K562 (cell line): ENCODE measurements around the gene CCNY. TPM values are rescaled to one million over a fixed set of nuclear protein-coding genes. Genes with fewer than 3 reads are reported as not detected.

Experiments used
- E2F6 ChIP-seq, 2 experiments: IDR thresholded peaks; 2 replicates each; pipeline ENCODE4 v1.6.1; 2011; ENCODE audit warnings: borderline replicate concordance in 1 of 2, control low read depth in 1 of 2, low read depth in 1 of 2, low read length in 1 of 2, mild to moderate bottlenecking in 1 of 2, mixed read lengths in 1 of 2, moderate library complexity in 1 of 2; ENCODE audit not compliant: insufficient read depth in 1 of 2, insufficient read length in 1 of 2, poor library complexity in 1 of 2, severe bottlenecking in 1 of 2; ENCODE audit errors: extremely low read depth in 1 of 2
- ID3 ChIP-seq, 2 experiments: fragments of 250-450 bp in 1 of 2; fragments of 450-650 bp in 1 of 2; sonication (Bioruptor Pico) in 1 of 2; IDR thresholded peaks; 2 replicates each; pipeline versions ENCODE4 v1.6.1 to v1.8.0; 2016 to 2021; ENCODE audit warnings: mild to moderate bottlenecking in 2 of 2, moderate library complexity in 2 of 2, missing compliant biosample characterization in 1 of 2, missing genetic modification characterization in 1 of 2
- POLR2AphosphoS2 ChIP-seq: IDR thresholded peaks from 2 replicates; pipeline ENCODE4 v1.6.1; 2012; ENCODE audit warnings: low read length, improper control_type of control experiment
- RBBP5 ChIP-seq: fragments of 200-600 bp; sonication (generic); IDR thresholded peaks from 2 replicates; pipeline ENCODE4 v1.6.1; 2012; ENCODE audit warnings: borderline replicate concordance, mild to moderate bottlenecking, low read length, control low read depth, inconsistent platforms; ENCODE audit not compliant: insufficient read depth, poor library complexity, severe bottlenecking
- ZHX1 ChIP-seq: fragments of 150-350 bp; conservative IDR thresholded peaks from 2 replicates; pipeline ENCODE4 v1.6.1; 2014; ENCODE audit warnings: low read length
- ZNF253 ChIP-seq: fragments of 250-450 bp; sonication (Bioruptor Pico); conservative IDR thresholded peaks from 2 replicates; pipeline ENCODE4 v1.6.1; 2021; ENCODE audit warnings: mild to moderate bottlenecking
- ZNF57 ChIP-seq: fragments of 450-650 bp; formaldehyde crosslinking; IDR thresholded peaks from 2 replicates; pipeline ENCODE4 v1.4.0; 2020; ENCODE audit warnings: mild to moderate bottlenecking, moderate library complexity
- ZNF583 ChIP-seq: fragments of 250-450 bp; sonication (Bioruptor Pico); IDR thresholded peaks from 2 replicates; pipeline ENCODE4 v1.4.0; 2020
- ZNF584 ChIP-seq: fragments of 200-800 bp; sonication (Bioruptor generic); IDR thresholded peaks from 2 replicates; pipeline ENCODE4 v1.6.1; 2016; ENCODE audit warnings: low read depth, mild to moderate bottlenecking, missing genetic modification characterization, missing compliant biosample characterization
- ZNF707 ChIP-seq: fragments of 250-450 bp; sonication (Bioruptor Pico); conservative IDR thresholded peaks from 2 replicates; pipeline ENCODE4 v1.8.0; 2022; ENCODE audit warnings: inconsistent platforms, mild to moderate bottlenecking, moderate library complexity
- polyA plus RNA-seq, 8 experiments: library from polyadenylated mRNA; depleted of rRNA in 4 of 8; stranded (reverse) in 5 of 8; unstranded in 3 of 8; fragments of >200 nt; fragmentation: Nextera tagmentation in 2 of 8; fragmentation: Illumina TruSeq in 1 of 8; extraction: Ambion mirVana in 2 of 8; extraction: Trizol in 1 of 8; gene quantifications; 2 replicates each; pipeline versions ENCODE4 v1.2.1 to v1.2.3, GENCODE V29; 2011 to 2014; ENCODE audit warnings: inconsistent platforms in 1 of 8, missing spikeins in 1 of 8
- total RNA-seq, 7 experiments: library from RNA; depleted of rRNA in 6 of 7; stranded (reverse); fragments of >200 nt in 6 of 7; fragmentation: Illumina TruSeq in 2 of 7; extraction: Trizol in 2 of 7; gene quantifications; 2 replicates each; pipeline versions ENCODE4 v1.2.1 to v1.2.3, GENCODE V29; 2011 to 2021; ENCODE audit warnings: low replicate concordance in 1 of 7
- TF ChIP-seq, protein P1 (sequence below): sonication (generic); formaldehyde crosslinking; IDR thresholded peaks from 2 replicates; pipeline ENCODE4 v1.8.0; 2022; ENCODE audit warnings: mild to moderate bottlenecking, missing genetic modification reagents
- TF ChIP-seq, protein P2 (sequence below): sonication (generic); formaldehyde crosslinking; IDR thresholded peaks from 2 replicates; pipeline ENCODE4 v1.8.1; 2022; ENCODE audit warnings: missing genetic modification reagents
- TF ChIP-seq, protein P3 (sequence below): fragments of 250-450 bp; sonication (Bioruptor Pico); IDR thresholded peaks from 2 replicates; pipeline ENCODE4 v1.5.0; 2020; ENCODE audit warnings: mild to moderate bottlenecking
- TF ChIP-seq, protein P4 (sequence below): fragments of 250-450 bp; sonication (Bioruptor Pico); IDR thresholded peaks from 2 replicates; pipeline ENCODE4 v1.9.0; 2021; ENCODE audit warnings: mild to moderate bottlenecking, inconsistent platforms

The CCNY gene
- total and polyA plus RNA-seq, 9 of the 15 experiments (the other 6 are each of a cell fraction or from before 2014, with no cell fraction given) = 8.4 to 109 (median 38.6) TPM

- no peak for TF ChIP-seq ZNF707 (CRISPR knock-in tag)
- TF ChIP-seq POLR2AphosphoS2 = no peak
- peak; percentile 80 for TF ChIP-seq ZNF583 (CRISPR knock-in tag)
- TF ChIP-seq, protein P1, sequence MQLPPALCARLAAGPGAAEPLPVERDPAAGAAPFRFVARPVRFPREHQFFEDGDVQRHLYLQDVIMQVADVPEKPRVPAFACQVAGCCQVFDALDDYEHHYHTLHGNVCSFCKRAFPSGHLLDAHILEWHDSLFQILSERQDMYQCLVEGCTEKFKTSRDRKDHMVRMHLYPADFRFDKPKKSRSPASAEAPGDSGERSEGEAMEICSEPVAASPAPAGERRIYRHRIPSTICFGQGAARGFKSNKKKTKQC (CRISPR knock-in tag) = 0 out of 2 replicates have a peak, but pooled peaks have one; percentile 29
- TF ChIP-seq, protein P2, sequence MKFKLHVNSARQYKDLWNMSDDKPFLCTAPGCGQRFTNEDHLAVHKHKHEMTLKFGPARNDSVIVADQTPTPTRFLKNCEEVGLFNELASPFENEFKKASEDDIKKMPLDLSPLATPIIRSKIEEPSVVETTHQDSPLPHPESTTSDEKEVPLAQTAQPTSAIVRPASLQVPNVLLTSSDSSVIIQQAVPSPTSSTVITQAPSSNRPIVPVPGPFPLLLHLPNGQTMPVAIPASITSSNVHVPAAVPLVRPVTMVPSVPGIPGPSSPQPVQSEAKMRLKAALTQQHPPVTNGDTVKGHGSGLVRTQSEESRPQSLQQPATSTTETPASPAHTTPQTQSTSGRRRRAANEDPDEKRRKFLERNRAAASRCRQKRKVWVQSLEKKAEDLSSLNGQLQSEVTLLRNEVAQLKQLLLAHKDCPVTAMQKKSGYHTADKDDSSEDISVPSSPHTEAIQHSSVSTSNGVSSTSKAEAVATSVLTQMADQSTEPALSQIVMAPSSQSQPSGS = no peak
- TF ChIP-seq ZNF57 (CRISPR knock-in tag) = no peak
- TF ChIP-seq ZNF584 (CRISPR knock-in tag) = no peak
- no peak for TF ChIP-seq ZHX1
- TF ChIP-seq, protein P3, sequence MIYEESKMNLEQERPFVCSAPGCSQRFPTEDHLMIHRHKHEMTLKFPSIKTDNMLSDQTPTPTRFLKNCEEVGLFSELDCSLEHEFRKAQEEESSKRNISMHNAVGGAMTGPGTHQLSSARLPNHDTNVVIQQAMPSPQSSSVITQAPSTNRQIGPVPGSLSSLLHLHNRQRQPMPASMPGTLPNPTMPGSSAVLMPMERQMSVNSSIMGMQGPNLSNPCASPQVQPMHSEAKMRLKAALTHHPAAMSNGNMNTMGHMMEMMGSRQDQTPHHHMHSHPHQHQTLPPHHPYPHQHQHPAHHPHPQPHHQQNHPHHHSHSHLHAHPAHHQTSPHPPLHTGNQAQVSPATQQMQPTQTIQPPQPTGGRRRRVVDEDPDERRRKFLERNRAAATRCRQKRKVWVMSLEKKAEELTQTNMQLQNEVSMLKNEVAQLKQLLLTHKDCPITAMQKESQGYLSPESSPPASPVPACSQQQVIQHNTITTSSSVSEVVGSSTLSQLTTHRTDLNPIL (CRISPR knock-in tag) = no peak
- no peak for TF ChIP-seq ZNF253
- TF ChIP-seq RBBP5 = no peak
- TF ChIP-seq E2F6 (IDR thresholded peaks at IDR 0.05; ENCODE audit: borderline replicate concordance in 1 of 2, extremely low read depth in 1 of 2, insufficient read depth in 1 of 2, insufficient read length in 1 of 2, low read depth in 1 of 2, low read length in 1 of 2, poor library complexity in 1 of 2, severe bottlenecking in 1 of 2) = peak; percentile 9 to 48
- TF ChIP-seq, protein P4, sequence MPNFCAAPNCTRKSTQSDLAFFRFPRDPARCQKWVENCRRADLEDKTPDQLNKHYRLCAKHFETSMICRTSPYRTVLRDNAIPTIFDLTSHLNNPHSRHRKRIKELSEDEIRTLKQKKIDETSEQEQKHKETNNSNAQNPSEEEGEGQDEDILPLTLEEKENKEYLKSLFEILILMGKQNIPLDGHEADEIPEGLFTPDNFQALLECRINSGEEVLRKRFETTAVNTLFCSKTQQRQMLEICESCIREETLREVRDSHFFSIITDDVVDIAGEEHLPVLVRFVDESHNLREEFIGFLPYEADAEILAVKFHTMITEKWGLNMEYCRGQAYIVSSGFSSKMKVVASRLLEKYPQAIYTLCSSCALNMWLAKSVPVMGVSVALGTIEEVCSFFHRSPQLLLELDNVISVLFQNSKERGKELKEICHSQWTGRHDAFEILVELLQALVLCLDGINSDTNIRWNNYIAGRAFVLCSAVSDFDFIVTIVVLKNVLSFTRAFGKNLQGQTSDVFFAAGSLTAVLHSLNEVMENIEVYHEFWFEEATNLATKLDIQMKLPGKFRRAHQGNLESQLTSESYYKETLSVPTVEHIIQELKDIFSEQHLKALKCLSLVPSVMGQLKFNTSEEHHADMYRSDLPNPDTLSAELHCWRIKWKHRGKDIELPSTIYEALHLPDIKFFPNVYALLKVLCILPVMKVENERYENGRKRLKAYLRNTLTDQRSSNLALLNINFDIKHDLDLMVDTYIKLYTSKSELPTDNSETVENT (CRISPR knock-in tag) = no peak
- no peak for TF ChIP-seq ID3 (CRISPR knock-in tag; IDR thresholded peaks at IDR 0.05)
- TF ChIP-seq ID3 (tag; IDR thresholded peaks at IDR 0.05) = no peak
Measured at GRCh38 chr10:35399414-35400009, 63.2 kb downstream of the CCNY start (continued).
